Sigmoid colon (tissue), 4 donors: ENCODE results near the gene MED29.

Experiments used
- EP300 ChIP-seq, 4 donors: sonication (generic); formaldehyde crosslinking; IDR thresholded peaks; one replicate each; pipeline ENCODE4 v1.6.1; 2017; ENCODE audit warnings: antibody characterized with exemption in 4 of 4
- POLR2A ChIP-seq, 2 donors: fragments of 450-650 bp; IDR thresholded peaks; one replicate each; pipeline ENCODE4 v1.6.1; 2016; ENCODE audit warnings: antibody characterized with exemption in 2 of 2, mild to moderate bottlenecking in 2 of 2, moderate library complexity in 2 of 2
- POLR2AphosphoS5 ChIP-seq, 4 donors: sonication (generic); formaldehyde crosslinking; IDR thresholded peaks; one replicate each; pipeline ENCODE4 v1.6.1; 2017; ENCODE audit warnings: antibody characterized with exemption in 4 of 4
- TF ChIP-seq, protein P1 (sequence below), 4 experiments: fragments of 450-650 bp in 3 of 4; fragments of 200-600 bp in 1 of 4; IDR thresholded peaks; one replicate each; pipeline ENCODE4 v1.5.1; 2016 to 2019; ENCODE audit warnings: antibody characterized with exemption in 4 of 4, mild to moderate bottlenecking in 3 of 4, moderate library complexity in 2 of 4

DNA sequence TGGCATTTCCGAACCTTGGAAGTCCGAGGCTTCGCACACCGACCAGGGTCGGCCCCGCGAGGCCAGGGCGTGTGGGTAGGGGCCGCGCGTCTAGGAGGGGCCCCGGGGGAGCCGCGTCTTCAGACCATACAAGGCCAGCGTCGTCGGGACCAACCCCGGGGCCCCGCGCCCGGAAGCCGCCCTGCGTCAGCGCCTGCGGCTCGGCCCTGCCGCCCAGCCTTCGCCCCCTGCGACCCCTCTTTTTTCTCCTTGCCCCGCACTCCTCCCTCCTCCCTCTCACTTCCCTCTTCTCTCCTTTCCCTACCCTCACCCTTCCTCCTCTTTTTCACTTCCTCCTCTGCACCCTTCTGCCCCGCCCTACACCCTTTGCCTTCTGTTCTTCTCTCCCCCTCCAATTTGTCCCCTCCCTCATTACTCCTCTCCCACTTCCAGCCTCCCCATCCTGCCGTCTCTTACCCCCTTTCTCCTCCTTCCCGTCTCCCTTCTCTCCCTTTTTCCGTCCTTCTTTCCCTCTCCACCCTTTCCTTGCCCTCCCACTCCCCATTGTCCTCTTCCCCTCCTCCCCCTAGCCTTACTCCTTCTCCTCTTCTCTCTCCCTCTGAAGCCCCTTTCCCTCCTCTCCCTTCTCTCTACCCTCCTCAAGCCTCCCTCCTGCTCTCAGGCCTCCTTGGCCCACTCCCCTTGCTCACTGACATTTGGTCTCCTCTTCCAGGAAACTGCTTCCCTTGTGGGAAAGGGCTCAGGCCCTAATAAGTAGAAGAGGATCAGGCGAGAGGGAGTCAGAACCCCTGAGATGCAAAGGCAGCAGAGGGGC lies 19.0 kb downstream of the MED29 start:
- TF ChIP-seq, protein P1, sequence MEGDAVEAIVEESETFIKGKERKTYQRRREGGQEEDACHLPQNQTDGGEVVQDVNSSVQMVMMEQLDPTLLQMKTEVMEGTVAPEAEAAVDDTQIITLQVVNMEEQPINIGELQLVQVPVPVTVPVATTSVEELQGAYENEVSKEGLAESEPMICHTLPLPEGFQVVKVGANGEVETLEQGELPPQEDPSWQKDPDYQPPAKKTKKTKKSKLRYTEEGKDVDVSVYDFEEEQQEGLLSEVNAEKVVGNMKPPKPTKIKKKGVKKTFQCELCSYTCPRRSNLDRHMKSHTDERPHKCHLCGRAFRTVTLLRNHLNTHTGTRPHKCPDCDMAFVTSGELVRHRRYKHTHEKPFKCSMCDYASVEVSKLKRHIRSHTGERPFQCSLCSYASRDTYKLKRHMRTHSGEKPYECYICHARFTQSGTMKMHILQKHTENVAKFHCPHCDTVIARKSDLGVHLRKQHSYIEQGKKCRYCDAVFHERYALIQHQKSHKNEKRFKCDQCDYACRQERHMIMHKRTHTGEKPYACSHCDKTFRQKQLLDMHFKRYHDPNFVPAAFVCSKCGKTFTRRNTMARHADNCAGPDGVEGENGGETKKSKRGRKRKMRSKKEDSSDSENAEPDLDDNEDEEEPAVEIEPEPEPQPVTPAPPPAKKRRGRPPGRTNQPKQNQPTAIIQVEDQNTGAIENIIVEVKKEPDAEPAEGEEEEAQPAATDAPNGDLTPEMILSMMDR (IDR thresholded peaks at IDR 0.05) = no peak
- TF ChIP-seq POLR2AphosphoS5 (IDR thresholded peaks at IDR 0.05) (peak; percentile 70 to 84 (median 76)), POLR2A (IDR thresholded peaks at IDR 0.05) (peak in 1 of 2 donors; percentile 43), EP300 (IDR thresholded peaks at IDR 0.05) (peak in 3 of 4 donors; percentile 6 to 58 (median 16))
